Esophagus muscularis mucosa (tissue), 4 donors: Measurements from ENCODE around the gene ATE1. TPM values are rescaled to one million over a fixed set of nuclear protein-coding genes. Genes with fewer than 3 reads are reported as not detected.

ENCODE experiments used
- DNase-seq: peaks from one replicate; pipeline ENCODE4 v3.0.0-alpha.2; 2017; ENCODE audit errors: extremely low spot score
- H3K27ac ChIP-seq, 4 donors: fragments of 200-600 bp; sonication (generic); replicated peaks in 1 of 4; 1 replicate in 3 of 4; 2 replicates in 1 of 4; pipeline ENCODE4 v1.5.1; 2016 to 2019; ENCODE audit warnings: mild to moderate bottlenecking in 1 of 4
- H3K27me3 ChIP-seq, 4 donors: fragments of 200-600 bp; sonication (generic); one replicate each; pipeline versions ENCODE4 v1.5.1 to v1.6.0; 2016 to 2019
- H3K36me3 ChIP-seq, 4 donors: fragments of 200-600 bp; sonication (generic); one replicate each; pipeline ENCODE4 v1.5.1; 2016 to 2019
- H3K4me1 ChIP-seq, 4 donors: fragments of 200-600 bp; sonication (generic); one replicate each; pipeline ENCODE4 v1.5.1; 2016 to 2019
- H3K4me3 ChIP-seq, 4 donors: fragments of 200-600 bp; sonication (generic); 1 replicate in 2 of 4; 2 replicates in 2 of 4; pipeline ENCODE4 v1.5.1; 2016 to 2019; ENCODE audit warnings: mild to moderate bottlenecking in 4 of 4, moderate library complexity in 1 of 4
- H3K9me3 ChIP-seq, 4 donors: fragments of 200-600 bp; sonication (generic); 1 replicate in 3 of 4; 2 replicates in 1 of 4; pipeline ENCODE4 v1.5.1; 2016 to 2019
- EP300 ChIP-seq: sonication (generic); formaldehyde crosslinking; IDR thresholded peaks from one replicate; pipeline ENCODE4 v1.6.1; 2017; ENCODE audit warnings: antibody characterized with exemption
- POLR2A ChIP-seq: fragments of 450-650 bp; IDR thresholded peaks from one replicate; pipeline ENCODE4 v1.6.1; 2017; ENCODE audit warnings: antibody characterized with exemption, moderate library complexity, mild to moderate bottlenecking, low read depth
- POLR2AphosphoS5 ChIP-seq, 2 donors: sonication (generic); formaldehyde crosslinking; IDR thresholded peaks; one replicate each; pipeline ENCODE4 v1.6.1; 2017; ENCODE audit warnings: antibody characterized with exemption in 2 of 2
- WGBS: methylation state at CpG from one replicate; pipeline ENCODE4 v1.1.5; 2018; 5-methylcytosine and 5-hydroxymethylcytosine counted together
- intact Hi-C: fragments of 100-400 bp; cut with DNase I; formaldehyde crosslinking; loops from one replicate; pipeline ENCODE4 v1.15.1; 2023
- total RNA-seq, 4 donors: library from RNA; depleted of rRNA; stranded (reverse); fragments of >200 nt; gene quantifications; one replicate each; pipeline versions ENCODE4 v1.1.0 to v1.2.1, GENCODE V29; 2016
- TF ChIP-seq, protein P1 (sequence below), 3 experiments: fragments of 200-600 bp in 2 of 3; fragments of 450-650 bp in 1 of 3; sonication (generic) in 2 of 3; IDR thresholded peaks; one replicate each; pipeline ENCODE4 v1.5.1; 2017 to 2019; ENCODE audit warnings: antibody characterized with exemption in 3 of 3, mild to moderate bottlenecking in 2 of 3, moderate library complexity in 1 of 3

ATE1 gene
- total RNA-seq, 4 donors from 2014 or later: 27.8 to 29.5 (median 28.4) TPM

DNA sequence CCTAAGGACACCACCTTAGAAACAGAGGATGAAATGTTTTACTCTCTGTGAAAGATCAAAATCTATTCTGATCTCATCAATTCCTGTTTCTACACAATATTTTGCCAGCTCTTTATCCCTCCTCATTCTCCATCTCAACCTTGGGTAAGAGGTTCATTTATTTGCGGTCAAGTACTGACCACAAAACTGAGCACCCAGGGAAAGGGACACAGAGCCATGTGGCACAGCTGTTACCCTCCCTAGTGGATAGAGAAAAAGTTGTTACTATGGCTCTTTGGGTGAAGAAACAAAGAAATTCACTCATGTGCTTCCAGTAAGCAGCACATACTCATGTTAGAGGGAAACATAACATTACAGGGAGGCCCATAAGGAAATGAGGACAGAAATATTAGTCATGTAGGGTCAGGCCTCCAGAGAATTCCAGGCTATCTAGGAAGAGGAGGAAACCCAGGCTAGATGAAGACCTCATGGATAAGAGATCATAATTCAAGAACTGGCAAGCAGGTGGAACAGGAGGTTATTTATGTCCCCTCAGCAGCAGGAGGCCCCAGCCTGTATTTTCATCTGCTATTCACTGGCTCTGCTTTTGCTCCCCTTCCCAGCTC, 114.5 kb downstream of the ATE1 start:
- 96% methylated on average over 1 of the region's 1 CpG for WGBS
- no peak for DNase-seq
- Histone ChIP-seq H3K4me1 (no peaks in the 10 kb centered on the region), H3K27me3 (no peaks in the 10 kb centered on the region), H3K9me3 (no peaks in the 10 kb centered on the region), H3K27ac (no peak overlapping the region), H3K36me3 (peaks cover 0 to 11% (median 0%) of the 10 kb centered on the region in 4 donors), H3K4me3 (no peak overlapping the region)
- intact Hi-C loops: no loop called here
- no peak for TF ChIP-seq POLR2A
- TF ChIP-seq, protein P1, sequence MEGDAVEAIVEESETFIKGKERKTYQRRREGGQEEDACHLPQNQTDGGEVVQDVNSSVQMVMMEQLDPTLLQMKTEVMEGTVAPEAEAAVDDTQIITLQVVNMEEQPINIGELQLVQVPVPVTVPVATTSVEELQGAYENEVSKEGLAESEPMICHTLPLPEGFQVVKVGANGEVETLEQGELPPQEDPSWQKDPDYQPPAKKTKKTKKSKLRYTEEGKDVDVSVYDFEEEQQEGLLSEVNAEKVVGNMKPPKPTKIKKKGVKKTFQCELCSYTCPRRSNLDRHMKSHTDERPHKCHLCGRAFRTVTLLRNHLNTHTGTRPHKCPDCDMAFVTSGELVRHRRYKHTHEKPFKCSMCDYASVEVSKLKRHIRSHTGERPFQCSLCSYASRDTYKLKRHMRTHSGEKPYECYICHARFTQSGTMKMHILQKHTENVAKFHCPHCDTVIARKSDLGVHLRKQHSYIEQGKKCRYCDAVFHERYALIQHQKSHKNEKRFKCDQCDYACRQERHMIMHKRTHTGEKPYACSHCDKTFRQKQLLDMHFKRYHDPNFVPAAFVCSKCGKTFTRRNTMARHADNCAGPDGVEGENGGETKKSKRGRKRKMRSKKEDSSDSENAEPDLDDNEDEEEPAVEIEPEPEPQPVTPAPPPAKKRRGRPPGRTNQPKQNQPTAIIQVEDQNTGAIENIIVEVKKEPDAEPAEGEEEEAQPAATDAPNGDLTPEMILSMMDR (IDR thresholded peaks at IDR 0.05): no peak
- TF ChIP-seq EP300: no peak
- no peak for TF ChIP-seq POLR2AphosphoS5 (IDR thresholded peaks at IDR 0.05)

DNA sequence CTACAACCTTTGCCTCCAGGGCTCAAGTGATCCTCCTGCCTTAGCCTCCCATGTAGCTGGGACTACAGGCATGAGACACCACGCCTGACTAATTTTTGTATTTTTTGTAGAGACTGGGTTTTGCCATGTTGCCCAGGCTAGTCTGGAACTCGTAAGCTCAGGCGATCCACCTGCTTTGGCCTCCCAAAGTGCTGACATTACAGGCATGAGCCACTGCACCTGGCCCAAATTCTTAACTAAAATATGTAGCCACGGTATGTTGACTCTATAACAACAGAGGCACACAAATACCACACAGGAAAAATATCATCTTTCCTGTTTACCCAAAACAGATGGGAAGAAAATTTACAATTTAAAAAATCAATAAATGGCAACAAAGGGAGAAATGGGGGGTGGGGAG, 115.8 kb downstream of the ATE1 start:
- H3K4me1 ChIP-seq: no peaks in the 10 kb centered on the region
- peaks cover 0 to 11% (median 0%) of the 10 kb centered on the region in 4 donors for H3K36me3 ChIP-seq
- no peaks in the 10 kb centered on the region for H3K9me3 ChIP-seq
- intact Hi-C loops: no loop called here
- no peaks in the 10 kb centered on the region for H3K27me3 ChIP-seq
- TF ChIP-seq POLR2A (no peak), POLR2AphosphoS5 (IDR thresholded peaks at IDR 0.05) (no peak), EP300 (no peak)
- TF ChIP-seq, protein P1 (IDR thresholded peaks at IDR 0.05): no peak
- H3K4me3 ChIP-seq: no peak overlapping the region
- no peak overlapping the region for H3K27ac ChIP-seq
- 72% methylated on average over 4 of the region's 4 CpGs for WGBS
- no peak for DNase-seq

DNA sequence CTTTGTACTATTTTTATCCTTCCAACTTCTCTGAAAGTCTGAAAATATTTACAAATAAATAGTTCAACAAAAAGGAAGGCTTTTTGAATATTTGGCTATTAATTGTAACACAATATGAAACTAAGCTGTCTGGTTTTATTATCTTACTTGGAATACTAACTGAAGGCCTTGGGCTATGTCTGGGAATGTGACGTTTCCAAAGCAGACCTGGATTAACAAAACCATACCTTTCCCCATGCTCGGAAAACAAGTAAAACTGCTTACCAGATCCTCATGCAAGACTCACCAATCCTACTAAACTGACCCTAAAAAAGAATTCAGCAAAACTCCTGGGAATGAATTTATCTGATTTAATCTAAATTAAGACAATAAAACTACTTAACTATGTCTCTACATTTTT, 116.4 kb downstream of the ATE1 start:
- intact Hi-C loops: no loop called here
- H3K27ac ChIP-seq: no peak overlapping the region
- no peak overlapping the region for H3K4me3 ChIP-seq
- no peaks in the 10 kb centered on the region for H3K4me1 ChIP-seq
- no peaks in the 10 kb centered on the region for H3K9me3 ChIP-seq
- no peaks in the 10 kb centered on the region for H3K27me3 ChIP-seq
- no peak for DNase-seq
- TF ChIP-seq, protein P1 (IDR thresholded peaks at IDR 0.05): no peak
- no peak for TF ChIP-seq POLR2AphosphoS5 (IDR thresholded peaks at IDR 0.05)
- TF ChIP-seq EP300: no peak
- no peak for TF ChIP-seq POLR2A
- peaks cover 0 to 14% (median 3%) of the 10 kb centered on the region in 4 donors for H3K36me3 ChIP-seq
- 96% methylated on average over 2 of the region's 2 CpGs for WGBS

DNA sequence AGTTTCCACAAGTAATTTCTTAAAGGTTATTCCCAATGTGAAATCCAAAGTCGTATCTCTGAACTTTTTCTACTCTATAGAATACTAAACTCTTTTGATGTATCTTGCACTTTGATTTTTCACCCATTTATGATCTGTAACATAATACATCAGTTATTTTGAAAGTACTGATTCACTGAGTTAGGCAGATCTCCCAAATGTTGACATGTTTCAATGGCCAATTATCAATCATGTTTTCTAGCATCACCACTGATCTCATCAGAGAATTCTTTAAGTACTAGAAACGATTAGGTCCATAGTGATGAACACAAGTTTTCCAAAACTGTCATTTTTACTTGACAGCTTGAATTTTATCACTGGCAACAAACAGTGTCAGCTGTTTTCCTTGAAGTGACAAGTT, 119.0 kb downstream of the ATE1 start:
- DNase-seq: no peak
- no peaks in the 10 kb centered on the region for H3K27me3 ChIP-seq
- WGBS: 63% methylated on average over 2 of the region's 2 CpGs
- H3K27ac ChIP-seq: no peak overlapping the region
- H3K4me1 ChIP-seq: no peaks in the 10 kb centered on the region
- H3K4me3 ChIP-seq: no peak overlapping the region
- H3K9me3 ChIP-seq: no peaks in the 10 kb centered on the region
- intact Hi-C loops: no loop called here
- no peak for TF ChIP-seq POLR2AphosphoS5 (IDR thresholded peaks at IDR 0.05)
- TF ChIP-seq, protein P1 (IDR thresholded peaks at IDR 0.05): no peak
- no peak for TF ChIP-seq POLR2A
- no peak for TF ChIP-seq EP300
- H3K36me3 ChIP-seq: peaks cover 0 to 8% (median 3%) of the 10 kb centered on the region in 4 donors

DNA sequence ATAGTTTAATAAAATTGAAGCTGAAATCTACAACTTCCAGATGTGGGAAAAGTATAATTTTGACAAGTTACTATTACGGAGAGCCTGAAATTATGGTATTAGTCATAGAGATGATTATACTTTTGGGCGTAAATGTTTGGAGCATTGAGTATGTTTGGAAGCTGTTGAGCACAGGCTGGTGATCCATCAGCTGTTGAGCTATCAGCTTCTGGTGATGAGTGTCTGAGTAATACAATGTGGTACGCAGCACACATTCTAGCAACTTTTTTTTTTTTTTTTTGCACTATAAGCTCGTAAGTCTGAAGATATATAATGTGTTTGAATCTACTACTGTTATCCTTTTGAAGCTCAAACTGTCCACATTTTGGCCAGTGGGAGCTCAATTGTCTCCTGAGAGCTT, 123.4 kb downstream of the ATE1 start:
- WGBS: 86% methylated on average over 4 of the region's 4 CpGs
- Histone ChIP-seq H3K4me1 (no peaks in the 10 kb centered on the region), H3K4me3 (no peak overlapping the region), H3K9me3 (no peaks in the 10 kb centered on the region), H3K27ac (no peak overlapping the region), H3K27me3 (no peaks in the 10 kb centered on the region), H3K36me3 (peaks cover 0 to 6% (median 1%) of the 10 kb centered on the region in 4 donors)
- intact Hi-C loops: no loop called here
- no peak for DNase-seq
- TF ChIP-seq POLR2AphosphoS5 (IDR thresholded peaks at IDR 0.05): no peak
- TF ChIP-seq, protein P1 (IDR thresholded peaks at IDR 0.05): no peak
- TF ChIP-seq POLR2A: no peak
- TF ChIP-seq EP300: no peak
